Keratinocyte (primary cell): ENCODE data around the gene ERC1. TPM values are rescaled to one million over a fixed set of nuclear protein-coding genes. Genes with fewer than 3 reads are reported as not detected.

Source experiments
- DNase-seq: peaks from one replicate; pipeline ENCODE4 v3.0.0-alpha.2; 2011; ENCODE audit warnings: low read depth, missing footprints, low spot score
- FAIRE-seq: peaks from 2 replicates; lab custom pipeline; 2011; peaks lifted over from hg19 to GRCh38; lab: Jason Lieb, UNC
- H2AFZ ChIP-seq: 2 replicates; pipeline ENCODE4 v1.6.0; 2012; ENCODE audit warnings: low read length, control low read depth, inconsistent platforms; ENCODE audit not compliant: control insufficient read depth
- H3K27ac ChIP-seq: 2 replicates; pipeline ENCODE4 v1.5.1; 2011; ENCODE audit warnings: low read length; ENCODE audit not compliant: control insufficient read depth, insufficient read depth
- H3K27me3 ChIP-seq: 3 replicates; pipeline ENCODE4 v1.6.0; 2011; ENCODE audit warnings: low read length; ENCODE audit not compliant: control insufficient read depth, insufficient read depth; ENCODE audit errors: extremely low read depth
- H3K36me3 ChIP-seq, 2 experiments: 2 replicates in 1 of 2; 3 replicates in 1 of 2; pipeline ENCODE4 v1.5.1; 2011; ENCODE audit warnings: low read length in 2 of 2, mild to moderate bottlenecking in 1 of 2; ENCODE audit not compliant: control insufficient read depth in 2 of 2, insufficient read depth in 2 of 2; ENCODE audit errors: extremely low read depth in 1 of 2
- H3K4me1 ChIP-seq: 3 replicates; pipeline ENCODE4 v1.5.1; 2011; ENCODE audit warnings: low read length; ENCODE audit not compliant: control insufficient read depth, insufficient read depth; ENCODE audit errors: extremely low read depth
- H3K4me2 ChIP-seq: 3 replicates; pipeline ENCODE4 v1.6.0; 2011; ENCODE audit warnings: low read depth, low read length; ENCODE audit not compliant: control insufficient read depth, insufficient read depth; ENCODE audit errors: extremely low read depth
- H3K4me3 ChIP-seq, 3 experiments: fragments of 200-600 bp in 1 of 3; sonication (generic) in 1 of 3; 2 replicates in 2 of 3; 3 replicates in 1 of 3; pipeline ENCODE4 v1.5.1; 2011 to 2016; ENCODE audit warnings: low read length in 3 of 3, mild to moderate bottlenecking in 3 of 3, control low read depth in 2 of 3, inconsistent platforms in 1 of 3, low read depth in 1 of 3, mixed read lengths in 1 of 3, mixed run types in 1 of 3, moderate library complexity in 1 of 3; ENCODE audit not compliant: control insufficient read depth in 2 of 3, insufficient read depth in 2 of 3; ENCODE audit errors: extremely low read depth in 1 of 3
- H3K79me2 ChIP-seq: 2 replicates; pipeline ENCODE4 v1.6.0; 2012; ENCODE audit warnings: low read length; ENCODE audit not compliant: control insufficient read depth, insufficient read depth
- H3K9ac ChIP-seq: 3 replicates; pipeline ENCODE4 v1.6.0; 2011; ENCODE audit warnings: low read length; ENCODE audit not compliant: control insufficient read depth, insufficient read depth; ENCODE audit errors: extremely low read depth
- H3K9me1 ChIP-seq: 3 replicates; pipeline ENCODE4 v1.6.0; 2011; ENCODE audit warnings: low read length; ENCODE audit not compliant: control insufficient read depth, insufficient read depth; ENCODE audit errors: extremely low read depth
- H3K9me3 ChIP-seq: 2 replicates; pipeline ENCODE4 v1.5.1; 2012; ENCODE audit warnings: low read depth, low read length; ENCODE audit not compliant: control insufficient read depth
- H4K20me1 ChIP-seq: 3 replicates; pipeline ENCODE4 v1.6.0; 2011; ENCODE audit warnings: low read length; ENCODE audit not compliant: control insufficient read depth, insufficient read depth; ENCODE audit errors: extremely low read depth
- CTCF ChIP-seq, 3 experiments: IDR thresholded peaks in 1 of 3; conservative IDR thresholded peaks in 1 of 3; optimal IDR thresholded peaks in 1 of 3; 2 replicates in 2 of 3; 3 replicates in 1 of 3; pipeline versions ENCODE3 to v1.5.1; 2011; ENCODE audit warnings: low read length in 3 of 3, mild to moderate bottlenecking in 3 of 3, moderate library complexity in 2 of 3, control low read depth in 1 of 3, inconsistent platforms in 1 of 3; ENCODE audit not compliant: insufficient read depth in 2 of 3; ENCODE audit errors: extremely low read depth in 1 of 3
- EZH2 ChIP-seq: IDR thresholded peaks from one replicate; pipeline ENCODE4 v1.6.1; 2012; ENCODE audit warnings: inconsistent platforms, mild to moderate bottlenecking, low read length, moderate library complexity
- dilution Hi-C: fragments of 300-500 bp; cut with MboI; formaldehyde crosslinking; loops from one replicate; pipeline ENCODE4 v1.7.0; 2020; ENCODE audit warnings: low sequenced_read_pairs; ENCODE audit not compliant: extremely low pct_ligation_motif_present
- polyA plus RNA-seq, 5 experiments: library from polyadenylated mRNA; depleted of rRNA in 3 of 5; stranded (reverse) in 3 of 5; stranded (forward) in 1 of 5; unstranded in 1 of 5; fragments of >200 nt; gene quantifications; 1 replicate in 1 of 5; 2 replicates in 3 of 5; 3 replicates in 1 of 5; pipeline versions ENCODE4 v1.2.1 to v1.2.3, GENCODE V29; 2011 to 2012; ENCODE audit warnings: missing spikeins in 2 of 5, low read depth in 1 of 5, low replicate concordance in 1 of 5

The ERC1 gene
- polyA plus RNA-seq, 1 donor (not counting 4 experiments of a cell fraction or from before 2014, with no cell fraction given): 16.1 TPM

- no peaks in the 10 kb centered on the region for H3K36me3 ChIP-seq
- no peak overlapping the region for H3K4me2 ChIP-seq
- H3K9me3 ChIP-seq: no peaks in the 10 kb centered on the region
- no peaks in the 10 kb centered on the region for H3K27me3 ChIP-seq
- peaks cover 22% of the 10 kb centered on the region for H3K4me1 ChIP-seq
- TF ChIP-seq CTCF (optimal IDR thresholded peaks at IDR 0.05 in 1 of 3, IDR thresholded peaks at IDR 0.05 in 1 of 3, conservative IDR thresholded peaks at IDR 0.05 in 1 of 3; ENCODE audit: extremely low read depth in 1 of 3, insufficient read depth in 2 of 3, low read length in 3 of 3) (no peak), EZH2 (no peak)
- DNase-seq (no peak), FAIRE-seq (peak; percentile 17)
- H4K20me1 ChIP-seq: peaks cover 2% of the 10 kb centered on the region
- no peak overlapping the region for H3K9ac ChIP-seq
- H3K79me2 ChIP-seq: peaks cover 62% of the 10 kb centered on the region
- no peak overlapping the region for H3K27ac ChIP-seq
- H3K9me1 ChIP-seq: no peaks in the 10 kb centered on the region
- dilution Hi-C loops: no loop called here
- H3K4me3 ChIP-seq: no peak overlapping the region
- no peak overlapping the region for H2AFZ ChIP-seq
These were observed 55.7 kb downstream of the ERC1 start for GRCh38 chr12:1046727-1047126.

GRCh38 chr12:1047898-1048660 lies 57.1 kb downstream of the ERC1 start:
- dilution Hi-C loops: no loop called here
- H3K27ac ChIP-seq: no peak overlapping the region
- H3K4me2 ChIP-seq: no peak overlapping the region
- no peak overlapping the region for H3K4me3 ChIP-seq
- peaks cover 2% of the 10 kb centered on the region for H4K20me1 ChIP-seq
- H3K9me1 ChIP-seq: no peaks in the 10 kb centered on the region
- FAIRE-seq (no peak), DNase-seq (no peak)
- no peaks in the 10 kb centered on the region for H3K27me3 ChIP-seq
- TF ChIP-seq EZH2 (no peak), CTCF (optimal IDR thresholded peaks at IDR 0.05 in 1 of 3, IDR thresholded peaks at IDR 0.05 in 1 of 3, conservative IDR thresholded peaks at IDR 0.05 in 1 of 3; ENCODE audit: extremely low read depth in 1 of 3, insufficient read depth in 2 of 3, low read length in 3 of 3) (no peak)
- no peak overlapping the region for H3K9ac ChIP-seq
- H3K79me2 ChIP-seq: peaks cover 60% of the 10 kb centered on the region
- no peak overlapping the region for H2AFZ ChIP-seq
- H3K36me3 ChIP-seq: no peaks in the 10 kb centered on the region
- peaks cover 22% of the 10 kb centered on the region for H3K4me1 ChIP-seq
- H3K9me3 ChIP-seq: no peaks in the 10 kb centered on the region
